ENCODE data around the gene IL1RL2.

Gene IL1RL2

GRCh38 chr2:102253140-102253752, 66.4 kb downstream of the IL1RL2 start:
- H3K27ac ChIP-seq = no peak overlapping the region
- no peak for DNase-seq (ENCODE audit: low spot score)
- no peak for TF ChIP-seq CTCF (IDR thresholded peaks at IDR 0.05)
- no peak overlapping the region for H3K4me3 ChIP-seq

- no peak for DNase-seq (ENCODE audit: low spot score)
- Histone ChIP-seq H3K27ac (no peak overlapping the region), H3K4me3 (no peak overlapping the region)
- TF ChIP-seq CTCF (IDR thresholded peaks at IDR 0.05) = no peak
These were observed 66.9 kb downstream of the IL1RL2 start for GRCh38 chr2:102253753-102254150.

GRCh38 chr2:102256276-102256675, 69.5 kb downstream of the IL1RL2 start:
- H3K4me3 ChIP-seq = peak overlapping the region; percentile 35
- no peak for TF ChIP-seq CTCF (IDR thresholded peaks at IDR 0.05)

GRCh38 chr2:102256874-102257462, 70.1 kb downstream of the IL1RL2 start:
- no peak overlapping the region for H3K4me3 ChIP-seq
- no peak overlapping the region for H3K27ac ChIP-seq
- TF ChIP-seq CTCF (IDR thresholded peaks at IDR 0.05) = no peak
- no peak for DNase-seq (ENCODE audit: low spot score)

More at GRCh38 chr2:102256276-102256675, 69.5 kb downstream of the IL1RL2 start:
- no peak overlapping the region for H3K27ac ChIP-seq
- no peak for DNase-seq (ENCODE audit: low spot score)

- no peak for DNase-seq (ENCODE audit: low spot score)
- H3K27ac ChIP-seq = no peak overlapping the region
- no peak for TF ChIP-seq CTCF (IDR thresholded peaks at IDR 0.05)
- H3K4me3 ChIP-seq = no peak overlapping the region
These were observed 71.2 kb downstream of the IL1RL2 start for GRCh38 chr2:102258025-102258385.

- TF ChIP-seq CTCF (IDR thresholded peaks at IDR 0.05) = no peak
- DNase-seq (ENCODE audit: low spot score) = no peak
These were observed 71.7 kb downstream of the IL1RL2 start for GRCh38 chr2:102258386-102259074.

More at GRCh38 chr2:102258386-102259074, 71.7 kb downstream of the IL1RL2 start:
- H3K27ac ChIP-seq = no peak overlapping the region
- no peak overlapping the region for H3K4me3 ChIP-seq
